Measurements from ENCODE around the gene RASGRP1.

RASGRP1 gene

DNA sequence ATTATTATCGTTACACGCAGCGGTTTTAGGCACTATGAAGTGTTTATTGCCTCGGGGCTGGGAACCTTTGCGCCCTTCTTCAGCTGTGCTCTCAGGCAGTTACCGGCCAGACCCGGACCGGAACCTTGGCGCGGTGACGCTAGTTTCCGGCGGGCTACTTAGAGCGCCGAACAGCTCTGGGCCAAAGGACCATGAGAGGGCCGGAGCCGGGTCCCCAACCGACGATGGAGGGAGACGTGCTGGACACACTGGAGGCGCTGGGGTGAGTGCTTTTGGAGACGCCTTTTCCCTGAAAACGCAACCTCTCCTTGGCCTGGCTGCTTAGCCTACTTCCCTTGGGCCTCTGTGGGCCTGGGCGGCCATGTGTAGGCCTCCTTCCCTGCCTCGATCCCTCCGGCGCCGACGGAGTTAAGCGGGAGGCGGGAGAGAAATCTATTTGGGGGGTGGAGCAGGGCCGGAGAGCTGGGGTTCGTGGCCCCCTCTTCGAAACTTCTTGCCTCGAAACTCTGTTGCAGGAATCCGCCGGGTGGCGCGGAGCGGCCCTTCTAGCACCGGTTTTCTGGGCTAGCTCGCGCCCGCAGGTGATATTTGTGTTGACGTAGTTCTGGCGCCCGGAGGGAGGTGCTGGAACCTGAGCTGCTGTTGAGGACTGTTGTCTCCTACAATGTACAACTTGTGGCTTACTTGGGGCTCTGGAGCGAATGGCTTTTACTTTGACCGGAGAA, 110.5 kb downstream of the RASGRP1 start, which contains the start of gene FAM98B:
FAM98B (plus strand) TSS at position 157 of the 725 bp plus-strand sequence; CDS start at position 192, 35 bp downstream.
- peak within 1 kb of the TSS; percentile 88 for H3K27ac ChIP-seq (replicated peaks)
- DNase-seq (ENCODE audit: low read depth in 1 of 2, low spot score in 1 of 2), result peak; percentile 70 to 89
- TF ChIP-seq POLR2AphosphoS5 (IDR thresholded peaks at IDR 0.05; ENCODE audit: low read depth), result peak; percentile 78
- TF ChIP-seq REST (IDR thresholded peaks at IDR 0.05; ENCODE audit: insufficient replicate concordance, low read depth), result peak; percentile 58
- TF ChIP-seq GABPA (IDR thresholded peaks at IDR 0.05; ENCODE audit: low read depth), result peak; percentile 93
- TF ChIP-seq CTCF (IDR thresholded peaks at IDR 0.05; ENCODE audit: insufficient read depth, low read length), result no peak
- no peaks in the 10 kb centered on the region for H3K27me3 ChIP-seq (ENCODE audit: insufficient read depth, poor library complexity, severe bottlenecking)
- peak within 1 kb of the TSS; percentile 88 for H3K4me3 ChIP-seq (replicated peaks; ENCODE audit: insufficient read depth, low read length)

DNA sequence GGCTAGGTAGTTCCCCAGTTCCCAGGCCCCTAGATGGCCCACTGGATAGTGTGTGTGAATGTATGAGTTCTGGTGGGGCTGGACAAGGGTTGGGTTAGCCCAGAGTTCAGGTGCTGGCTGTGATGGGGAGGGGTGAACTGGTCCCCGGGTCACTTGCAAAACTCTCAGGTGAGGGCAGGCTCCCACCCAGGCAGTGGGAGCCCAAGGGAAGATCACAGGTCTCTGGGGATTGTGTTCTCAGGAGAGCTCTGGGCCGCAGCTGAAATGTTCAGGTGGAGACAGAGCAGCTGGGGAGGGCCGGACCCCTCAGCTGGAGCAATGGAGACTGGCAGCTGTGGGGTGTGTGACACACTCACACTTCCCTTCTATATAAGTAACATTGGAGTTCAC, 123.5 kb downstream of the RASGRP1 start:
- TF ChIP-seq CTCF (IDR thresholded peaks at IDR 0.05; ENCODE audit: insufficient read depth, low read length) (no peak), SPI1 (IDR thresholded peaks at IDR 0.05; ENCODE audit: borderline replicate concordance, low read depth) (no peak), REST (IDR thresholded peaks at IDR 0.05; ENCODE audit: insufficient replicate concordance, low read depth) (no peak), POLR2AphosphoS5 (IDR thresholded peaks at IDR 0.05; ENCODE audit: low read depth) (no peak), GABPA (IDR thresholded peaks at IDR 0.05; ENCODE audit: low read depth) (no peak)
- Histone ChIP-seq H3K27me3 (ENCODE audit: insufficient read depth, poor library complexity, severe bottlenecking) (no peaks in the 10 kb centered on the region), H3K4me3 (replicated peaks; ENCODE audit: insufficient read depth, low read length) (no peak overlapping the region), H3K27ac (replicated peaks) (0 out of 2 replicates have a peak overlapping the region, but pooled peaks have one; percentile 10)
- no peak for DNase-seq (ENCODE audit: low read depth in 1 of 2, low spot score in 1 of 2)

DNA sequence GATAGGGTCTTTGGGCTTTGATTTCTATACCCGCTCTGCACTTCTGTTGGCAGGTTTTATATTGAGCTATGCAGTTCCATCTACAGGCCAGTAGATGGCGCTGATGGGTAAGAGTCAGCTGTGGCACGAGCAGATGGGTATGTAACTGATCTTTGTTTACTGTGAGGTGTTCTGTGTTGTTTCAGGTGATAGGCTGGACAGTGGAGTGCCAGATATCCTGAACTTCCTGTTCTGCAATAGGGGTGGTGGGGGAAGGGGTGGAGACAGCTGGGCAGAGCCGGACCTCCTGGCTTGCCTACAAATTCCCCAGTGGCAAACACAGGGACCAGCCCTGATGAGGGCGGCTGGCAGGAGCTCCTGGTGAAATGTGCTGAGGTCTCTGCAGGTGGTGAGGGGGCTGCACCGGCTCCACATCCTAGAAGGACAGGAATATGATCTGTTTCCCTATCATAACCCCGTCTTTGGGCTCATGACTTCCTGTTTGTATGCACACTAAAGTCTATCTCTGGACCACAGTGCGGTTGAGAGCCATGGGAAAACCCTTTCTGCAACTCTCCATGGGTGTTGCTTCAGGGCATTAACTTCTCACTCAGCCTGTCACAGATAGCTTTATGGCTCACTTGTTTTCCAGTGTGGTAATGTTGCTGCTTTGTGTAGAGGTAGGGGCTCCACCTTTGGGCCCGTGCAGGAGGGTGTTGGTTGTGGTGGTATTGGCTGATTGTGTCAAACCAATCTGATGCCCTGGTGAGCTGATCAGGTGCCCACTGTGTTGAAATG, 124.1 kb downstream of the RASGRP1 start:
- no peaks in the 10 kb centered on the region for H3K27me3 ChIP-seq (ENCODE audit: insufficient read depth, poor library complexity, severe bottlenecking)
- H3K4me3 ChIP-seq (replicated peaks; ENCODE audit: insufficient read depth, low read length), result no peak overlapping the region
- DNase-seq (ENCODE audit: low read depth in 1 of 2, low spot score in 1 of 2), result peak; percentile 51 to 72
- H3K27ac ChIP-seq (replicated peaks), result peak overlapping the region; percentile 38
- TF ChIP-seq CTCF (IDR thresholded peaks at IDR 0.05; ENCODE audit: insufficient read depth, low read length) (peak; percentile 98), GABPA (IDR thresholded peaks at IDR 0.05; ENCODE audit: low read depth) (no peak), REST (IDR thresholded peaks at IDR 0.05; ENCODE audit: insufficient replicate concordance, low read depth) (no peak), POLR2AphosphoS5 (IDR thresholded peaks at IDR 0.05; ENCODE audit: low read depth) (no peak), SPI1 (IDR thresholded peaks at IDR 0.05; ENCODE audit: borderline replicate concordance, low read depth) (no peak)

Measured in HL-60 (cell line).